Activated CD8-positive, alpha-beta memory T cell treated with anti-CD3 and anti-CD28 coated beads, Interleukin-2, amount 50 U/mL, for 4 hours (primary cell): Measurements from ENCODE around the gene ANKRD6.

Source experiments
- DNase-seq: peaks from one replicate; pipeline ENCODE4 v3.0.0-alpha.2; 2020

The ANKRD6 gene

GRCh38 chr6:89414215-89414614 lies 18.7 kb upstream of the ANKRD6 start:
- no peak for DNase-seq

- DNase-seq, result no peak
Measured at GRCh38 chr6:89415185-89415584, 17.8 kb upstream of the ANKRD6 start.

- no peak for DNase-seq
Measured at GRCh38 chr6:89416796-89417195, 16.2 kb upstream of the ANKRD6 start.

GRCh38 chr6:89430201-89430962 lies 2.6 kb upstream of the ANKRD6 start:
- DNase-seq, result no peak

- peak; percentile 27 for DNase-seq
Measured at GRCh38 chr6:89433252-89434149, 549 bp downstream of the ANKRD6 start.

- DNase-seq, result no peak
Measured at GRCh38 chr6:89434150-89434499, 1.2 kb downstream of the ANKRD6 start.

- DNase-seq, result no peak
Measured at GRCh38 chr6:89434954-89435353, 2.0 kb downstream of the ANKRD6 start.

GRCh38 chr6:89436226-89436625 lies 3.3 kb downstream of the ANKRD6 start:
- DNase-seq, result no peak

GRCh38 chr6:89438248-89438647 lies 5.3 kb downstream of the ANKRD6 start:
- no peak for DNase-seq

GRCh38 chr6:89439014-89439413 lies 6.1 kb downstream of the ANKRD6 start:
- no peak for DNase-seq

GRCh38 chr6:89440200-89440599 lies 7.2 kb downstream of the ANKRD6 start:
- DNase-seq, result no peak

- DNase-seq, result no peak
Measured at GRCh38 chr6:89443658-89444057, 10.7 kb downstream of the ANKRD6 start.

- no peak for DNase-seq
Measured at GRCh38 chr6:89449193-89449592, 16.2 kb downstream of the ANKRD6 start.

- DNase-seq, result no peak
Measured at GRCh38 chr6:89452281-89452680, 19.3 kb downstream of the ANKRD6 start.

- DNase-seq, result no peak
Measured at GRCh38 chr6:89454300-89454699, 21.3 kb downstream of the ANKRD6 start.

GRCh38 chr6:89458704-89459103 lies 25.8 kb downstream of the ANKRD6 start:
- DNase-seq, result no peak

- DNase-seq, result no peak
Measured at GRCh38 chr6:89459501-89459900, 26.5 kb downstream of the ANKRD6 start.

- DNase-seq, result no peak
Measured at GRCh38 chr6:89460713-89461112, 27.8 kb downstream of the ANKRD6 start.

GRCh38 chr6:89462503-89462902 lies 29.6 kb downstream of the ANKRD6 start:
- DNase-seq, result no peak

GRCh38 chr6:89464295-89464694 lies 31.3 kb downstream of the ANKRD6 start:
- DNase-seq, result no peak

- DNase-seq, result no peak
Measured at GRCh38 chr6:89467437-89467836, 34.5 kb downstream of the ANKRD6 start.

- no peak for DNase-seq
Measured at GRCh38 chr6:89468998-89469397, 36.0 kb downstream of the ANKRD6 start.

GRCh38 chr6:89471287-89471867 lies 38.4 kb downstream of the ANKRD6 start:
- DNase-seq, result no peak

- no peak for DNase-seq
Measured at GRCh38 chr6:89475101-89475500, 42.1 kb downstream of the ANKRD6 start.
